ENCODE results near the gene SPAG9. TPM values are rescaled to one million over a fixed set of nuclear protein-coding genes. Genes with fewer than 3 reads are reported as not detected.
A peak's percentile ranks its signal among the peaks of the same experiment; 100 is the strongest.

The SPAG9 gene
- total and polyA plus RNA-seq, 2 experiments from 2014 or later, result 13.7 to 45.0 TPM

DNA sequence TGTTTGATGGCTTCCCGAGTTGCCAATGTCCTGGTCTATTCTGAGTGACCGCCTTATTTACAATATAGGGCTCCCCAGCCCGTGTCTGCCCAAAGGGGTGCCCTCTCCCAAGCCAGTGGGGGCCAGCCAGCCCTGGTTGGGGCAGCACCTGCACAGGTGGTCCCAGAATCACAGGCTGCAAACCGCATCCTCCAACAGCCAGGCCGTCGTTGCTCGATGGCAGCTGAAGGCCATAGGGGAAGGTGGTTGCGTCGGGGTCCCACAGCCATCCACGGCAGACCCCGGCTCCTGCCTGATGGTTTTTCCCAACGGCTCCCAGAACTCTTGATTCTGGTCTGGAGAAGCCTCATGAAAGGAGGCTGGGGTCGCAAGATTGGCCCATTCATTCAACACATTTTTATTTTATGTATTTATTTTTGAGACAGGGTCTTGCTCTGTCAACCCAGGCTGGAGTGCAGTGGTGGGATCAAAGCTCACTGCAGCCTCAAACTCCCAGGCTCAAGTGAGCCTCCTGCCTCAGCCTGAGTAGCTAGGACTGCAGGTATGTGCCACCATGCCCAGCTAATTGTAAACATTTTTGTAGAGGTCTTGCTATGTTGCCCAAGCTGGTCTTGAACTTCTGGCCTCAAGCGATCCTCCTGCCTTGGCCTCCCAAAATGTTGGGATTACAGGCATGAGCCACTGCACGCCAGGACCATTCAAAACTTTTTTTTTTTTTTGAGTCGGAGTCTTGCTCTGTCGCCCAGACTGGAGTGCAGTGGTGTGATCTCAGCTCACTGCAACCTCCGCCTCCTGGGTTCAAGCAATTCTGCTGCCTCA, 175.6 kb downstream of the SPAG9 start:
- no peak overlapping the region for H3K27ac ChIP-seq (ENCODE audit: low read depth)
- H3K4me1 Mint-ChIP-seq, result peaks cover 35% of the 10 kb centered on the region
- peak overlapping the region; percentile 55 for H3K4me3 ChIP-seq
- H3K36me3 Mint-ChIP-seq (ENCODE audit: low read depth), result no peaks in the 10 kb centered on the region
- no peak overlapping the region for H3K27ac Mint-ChIP-seq
- peak overlapping the region; percentile 84 for H3K4me2 ChIP-seq
- peak overlapping the region; percentile 89; the same call in 1 of the 2 replicates for H2AFZ ChIP-seq
- ATAC-seq (peak; percentile 10; the same call in 2 of the 3 replicates), DNase-seq (ENCODE audit: low spot score) (peak; percentile 37)
- H3K27me3 Mint-ChIP-seq (ENCODE audit: insufficient read depth, low read depth, poor library complexity), result peaks cover 20% of the 10 kb centered on the region
- peak overlapping the region; percentile 55; the same call in 2 of the 3 replicates for H3K4me3 Mint-ChIP-seq
- no peaks in the 10 kb centered on the region for H3K79me2 ChIP-seq (replicated peaks; ENCODE audit: insufficient read depth)
- no peaks in the 10 kb centered on the region for H3F3A ChIP-seq (replicated peaks; ENCODE audit: low read depth)
- TF ChIP-seq, protein P1, sequence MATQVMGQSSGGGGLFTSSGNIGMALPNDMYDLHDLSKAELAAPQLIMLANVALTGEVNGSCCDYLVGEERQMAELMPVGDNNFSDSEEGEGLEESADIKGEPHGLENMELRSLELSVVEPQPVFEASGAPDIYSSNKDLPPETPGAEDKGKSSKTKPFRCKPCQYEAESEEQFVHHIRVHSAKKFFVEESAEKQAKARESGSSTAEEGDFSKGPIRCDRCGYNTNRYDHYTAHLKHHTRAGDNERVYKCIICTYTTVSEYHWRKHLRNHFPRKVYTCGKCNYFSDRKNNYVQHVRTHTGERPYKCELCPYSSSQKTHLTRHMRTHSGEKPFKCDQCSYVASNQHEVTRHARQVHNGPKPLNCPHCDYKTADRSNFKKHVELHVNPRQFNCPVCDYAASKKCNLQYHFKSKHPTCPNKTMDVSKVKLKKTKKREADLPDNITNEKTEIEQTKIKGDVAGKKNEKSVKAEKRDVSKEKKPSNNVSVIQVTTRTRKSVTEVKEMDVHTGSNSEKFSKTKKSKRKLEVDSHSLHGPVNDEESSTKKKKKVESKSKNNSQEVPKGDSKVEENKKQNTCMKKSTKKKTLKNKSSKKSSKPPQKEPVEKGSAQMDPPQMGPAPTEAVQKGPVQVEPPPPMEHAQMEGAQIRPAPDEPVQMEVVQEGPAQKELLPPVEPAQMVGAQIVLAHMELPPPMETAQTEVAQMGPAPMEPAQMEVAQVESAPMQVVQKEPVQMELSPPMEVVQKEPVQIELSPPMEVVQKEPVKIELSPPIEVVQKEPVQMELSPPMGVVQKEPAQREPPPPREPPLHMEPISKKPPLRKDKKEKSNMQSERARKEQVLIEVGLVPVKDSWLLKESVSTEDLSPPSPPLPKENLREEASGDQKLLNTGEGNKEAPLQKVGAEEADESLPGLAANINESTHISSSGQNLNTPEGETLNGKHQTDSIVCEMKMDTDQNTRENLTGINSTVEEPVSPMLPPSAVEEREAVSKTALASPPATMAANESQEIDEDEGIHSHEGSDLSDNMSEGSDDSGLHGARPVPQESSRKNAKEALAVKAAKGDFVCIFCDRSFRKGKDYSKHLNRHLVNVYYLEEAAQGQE (IDR thresholded peaks at IDR 0.05; ENCODE audit: unreplicated experiment), result no peak
- TF ChIP-seq, protein P2, sequence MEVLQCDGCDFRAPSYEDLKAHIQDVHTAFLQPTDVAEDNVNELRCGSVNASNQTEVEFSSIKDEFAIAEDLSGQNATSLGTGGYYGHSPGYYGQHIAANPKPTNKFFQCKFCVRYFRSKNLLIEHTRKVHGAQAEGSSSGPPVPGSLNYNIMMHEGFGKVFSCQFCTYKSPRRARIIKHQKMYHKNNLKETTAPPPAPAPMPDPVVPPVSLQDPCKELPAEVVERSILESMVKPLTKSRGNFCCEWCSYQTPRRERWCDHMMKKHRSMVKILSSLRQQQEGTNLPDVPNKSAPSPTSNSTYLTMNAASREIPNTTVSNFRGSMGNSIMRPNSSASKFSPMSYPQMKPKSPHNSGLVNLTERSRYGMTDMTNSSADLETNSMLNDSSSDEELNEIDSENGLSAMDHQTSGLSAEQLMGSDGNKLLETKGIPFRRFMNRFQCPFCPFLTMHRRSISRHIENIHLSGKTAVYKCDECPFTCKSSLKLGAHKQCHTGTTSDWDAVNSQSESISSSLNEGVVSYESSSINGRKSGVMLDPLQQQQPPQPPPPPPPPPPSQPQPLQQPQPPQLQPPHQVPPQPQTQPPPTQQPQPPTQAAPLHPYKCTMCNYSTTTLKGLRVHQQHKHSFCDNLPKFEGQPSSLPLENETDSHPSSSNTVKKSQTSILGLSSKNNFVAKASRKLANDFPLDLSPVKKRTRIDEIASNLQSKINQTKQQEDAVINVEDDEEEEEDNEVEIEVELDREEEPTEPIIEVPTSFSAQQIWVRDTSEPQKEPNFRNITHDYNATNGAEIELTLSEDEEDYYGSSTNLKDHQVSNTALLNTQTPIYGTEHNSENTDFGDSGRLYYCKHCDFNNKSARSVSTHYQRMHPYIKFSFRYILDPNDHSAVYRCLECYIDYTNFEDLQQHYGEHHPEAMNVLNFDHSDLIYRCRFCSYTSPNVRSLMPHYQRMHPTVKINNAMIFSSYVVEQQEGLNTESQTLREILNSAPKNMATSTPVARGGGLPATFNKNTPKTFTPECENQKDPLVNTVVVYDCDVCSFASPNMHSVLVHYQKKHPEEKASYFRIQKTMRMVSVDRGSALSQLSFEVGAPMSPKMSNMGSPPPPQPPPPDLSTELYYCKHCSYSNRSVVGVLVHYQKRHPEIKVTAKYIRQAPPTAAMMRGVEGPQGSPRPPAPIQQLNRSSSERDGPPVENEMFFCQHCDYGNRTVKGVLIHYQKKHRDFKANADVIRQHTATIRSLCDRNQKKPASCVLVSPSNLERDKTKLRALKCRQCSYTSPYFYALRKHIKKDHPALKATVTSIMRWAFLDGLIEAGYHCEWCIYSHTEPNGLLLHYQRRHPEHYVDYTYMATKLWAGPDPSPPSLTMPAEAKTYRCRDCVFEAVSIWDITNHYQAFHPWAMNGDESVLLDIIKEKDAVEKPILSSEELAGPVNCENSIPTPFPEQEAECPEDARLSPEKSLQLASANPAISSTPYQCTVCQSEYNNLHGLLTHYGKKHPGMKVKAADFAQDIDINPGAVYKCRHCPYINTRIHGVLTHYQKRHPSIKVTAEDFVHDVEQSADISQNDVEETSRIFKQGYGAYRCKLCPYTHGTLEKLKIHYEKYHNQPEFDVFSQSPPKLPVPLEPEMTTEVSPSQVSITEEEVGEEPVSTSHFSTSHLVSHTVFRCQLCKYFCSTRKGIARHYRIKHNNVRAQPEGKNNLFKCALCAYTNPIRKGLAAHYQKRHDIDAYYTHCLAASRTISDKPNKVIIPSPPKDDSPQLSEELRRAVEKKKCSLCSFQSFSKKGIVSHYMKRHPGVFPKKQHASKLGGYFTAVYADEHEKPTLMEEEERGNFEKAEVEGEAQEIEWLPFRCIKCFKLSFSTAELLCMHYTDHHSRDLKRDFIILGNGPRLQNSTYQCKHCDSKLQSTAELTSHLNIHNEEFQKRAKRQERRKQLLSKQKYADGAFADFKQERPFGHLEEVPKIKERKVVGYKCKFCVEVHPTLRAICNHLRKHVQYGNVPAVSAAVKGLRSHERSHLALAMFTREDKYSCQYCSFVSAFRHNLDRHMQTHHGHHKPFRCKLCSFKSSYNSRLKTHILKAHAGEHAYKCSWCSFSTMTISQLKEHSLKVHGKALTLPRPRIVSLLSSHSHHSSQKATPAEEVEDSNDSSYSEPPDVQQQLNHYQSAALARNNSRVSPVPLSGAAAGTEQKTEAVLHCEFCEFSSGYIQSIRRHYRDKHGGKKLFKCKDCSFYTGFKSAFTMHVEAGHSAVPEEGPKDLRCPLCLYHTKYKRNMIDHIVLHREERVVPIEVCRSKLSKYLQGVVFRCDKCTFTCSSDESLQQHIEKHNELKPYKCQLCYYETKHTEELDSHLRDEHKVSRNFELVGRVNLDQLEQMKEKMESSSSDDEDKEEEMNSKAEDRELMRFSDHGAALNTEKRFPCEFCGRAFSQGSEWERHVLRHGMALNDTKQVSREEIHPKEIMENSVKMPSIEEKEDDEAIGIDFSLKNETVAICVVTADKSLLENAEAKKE (CRISPR knock-in tag; IDR thresholded peaks at IDR 0.05), result no peak
- TF ChIP-seq EZH2 (IDR thresholded peaks at IDR 0.05; ENCODE audit: low read depth, unreplicated experiment) (no peak), EZH2phosphoT487 (IDR thresholded peaks at IDR 0.05; ENCODE audit: unreplicated experiment) (no peak), NANOG (IDR thresholded peaks at IDR 0.05; ENCODE audit: borderline replicate concordance) (no peak), ZNF331 (CRISPR knock-in tag; IDR thresholded peaks at IDR 0.05; ENCODE audit: low read depth) (no peak), CREB1 (CRISPR knock-in tag; IDR thresholded peaks at IDR 0.05; ENCODE audit: low read depth) (no peak), JUNB (IDR thresholded peaks at IDR 0.05; ENCODE audit: unreplicated experiment) (no peak)
- TF ChIP-seq, protein P3, sequence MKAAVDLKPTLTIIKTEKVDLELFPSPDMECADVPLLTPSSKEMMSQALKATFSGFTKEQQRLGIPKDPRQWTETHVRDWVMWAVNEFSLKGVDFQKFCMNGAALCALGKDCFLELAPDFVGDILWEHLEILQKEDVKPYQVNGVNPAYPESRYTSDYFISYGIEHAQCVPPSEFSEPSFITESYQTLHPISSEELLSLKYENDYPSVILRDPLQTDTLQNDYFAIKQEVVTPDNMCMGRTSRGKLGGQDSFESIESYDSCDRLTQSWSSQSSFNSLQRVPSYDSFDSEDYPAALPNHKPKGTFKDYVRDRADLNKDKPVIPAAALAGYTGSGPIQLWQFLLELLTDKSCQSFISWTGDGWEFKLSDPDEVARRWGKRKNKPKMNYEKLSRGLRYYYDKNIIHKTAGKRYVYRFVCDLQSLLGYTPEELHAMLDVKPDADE (IDR thresholded peaks at IDR 0.05), result no peak
- no peaks in the 10 kb centered on the region for H3K36me3 ChIP-seq (ENCODE audit: insufficient read depth)
- peaks cover 13% of the 10 kb centered on the region for H3K4me1 ChIP-seq (ENCODE audit: insufficient read depth)
- H3K9me2 ChIP-seq (ENCODE audit: insufficient read depth), result no peaks in the 10 kb centered on the region
- H3K9me3 Mint-ChIP-seq, result no peaks in the 10 kb centered on the region
- H3K27me3 ChIP-seq (ENCODE audit: insufficient read depth), result peaks cover 17% of the 10 kb centered on the region
- H4K20me1 ChIP-seq (replicated peaks; ENCODE audit: insufficient read depth), result no peaks in the 10 kb centered on the region
